ENCODE measurements around the gene ZNF394.
"Not testable (repeated sequence)": the region's sequence is repeated elsewhere in the genome, so short reads cannot be mapped to it uniquely, and the experiment has no call there.

ZNF394 gene

GRCh38 chr7:99505324-99505662 lies 5.2 kb upstream of the ZNF394 start:
- peak in 2 of 3 donors; percentile 14 to 41 for DNase-seq
- ChIA-PET CTCF (interaction anchor here (0.9 to 1.3 kb wide), 3 partner anchors 9 to 32 kb away, joined by 3 to 5 read pairs (median 4); partner anchors contain the start of gene ZNF789), POLR2A (interaction anchor here (0.6 to 1.1 kb wide), 3 partner anchors 40 to 174 kb away, joined by 3 to 4 read pairs (median 3); partner anchors contain the start of gene ATP5MF)
- Histone ChIP-seq H3K4me3 (ENCODE audit: control insufficient read depth in 1 of 7, extremely low read depth in 1 of 7, insufficient read depth in 4 of 7, low read depth in 2 of 7, low read length in 6 of 7) (peak overlapping the region; percentile 86 to 98 (median 92)), H3K9me3 (ENCODE audit: control extremely low read depth in 1 of 5, control insufficient read depth in 4 of 5, insufficient read depth in 2 of 5, low read depth in 1 of 5, low read length in 4 of 5) (no peaks in the 10 kb centered on the region), H3K4me1 (ENCODE audit: control extremely low read depth in 1 of 4, control insufficient read depth in 4 of 4, insufficient read depth in 4 of 4, low read length in 3 of 4) (peaks cover 6 to 28% (median 23%) of the 10 kb centered on the region in 4 experiments), H3K27ac (ENCODE audit: insufficient read depth in 1 of 2, low read depth in 1 of 2, low read length in 2 of 2, poor library complexity in 1 of 2, severe bottlenecking in 2 of 2) (peak overlapping the region; percentile 85 to 96), H3K36me3 (ENCODE audit: control insufficient read depth in 4 of 4, insufficient read depth in 4 of 4, low read length in 3 of 4) (no peaks in the 10 kb centered on the region), H3K27me3 (replicated peaks in 2 of 5; ENCODE audit: control insufficient read depth in 4 of 5, insufficient read depth in 5 of 5, low read length in 4 of 5) (no peaks in the 10 kb centered on the region)
- WGBS (ENCODE audit: insufficient coverage): 0% methylated on average over 8 of the region's 11 CpGs

GRCh38 chr7:99504603-99505323 lies 4.7 kb upstream of the ZNF394 start, which contains the start of gene ZKSCAN5:
Gene ZKSCAN5, plus strand, starts transcription at chr7:99504662. Its CDS starts 1,383 bp downstream, at chr7:99506045.
- Histone ChIP-seq H3K9me3 (ENCODE audit: control extremely low read depth in 1 of 5, control insufficient read depth in 4 of 5, insufficient read depth in 2 of 5, low read depth in 1 of 5, low read length in 4 of 5) (no peaks in the 10 kb centered on the region), H3K4me3 (ENCODE audit: control insufficient read depth in 1 of 7, extremely low read depth in 1 of 7, insufficient read depth in 4 of 7, low read depth in 2 of 7, low read length in 6 of 7) (peak within 1 kb of the TSS; percentile 86 to 98 (median 92)), H3K27ac (ENCODE audit: insufficient read depth in 1 of 2, low read depth in 1 of 2, low read length in 2 of 2, poor library complexity in 1 of 2, severe bottlenecking in 2 of 2) (peak within 1 kb of the TSS; percentile 85 to 96), H3K36me3 (ENCODE audit: control insufficient read depth in 4 of 4, insufficient read depth in 4 of 4, low read length in 3 of 4) (no peaks in the 10 kb centered on the region), H3K4me1 (ENCODE audit: control extremely low read depth in 1 of 4, control insufficient read depth in 4 of 4, insufficient read depth in 4 of 4, low read length in 3 of 4) (peaks cover 6 to 30% (median 24%) of the 10 kb centered on the region in 4 experiments), H3K27me3 (replicated peaks in 2 of 5; ENCODE audit: control insufficient read depth in 4 of 5, insufficient read depth in 5 of 5, low read length in 4 of 5) (no peaks in the 10 kb centered on the region)
- DNase-seq: peak; percentile 97 to 98 (median 98)
- ChIA-PET CTCF (interaction anchor here (0.8 to 1.3 kb wide), 5 partner anchors 9 to 414 kb away, joined by 3 to 5 read pairs (median 4); partner anchors contain the start of gene ZNF789), POLR2A (interaction anchor here (0.6 to 1.4 kb wide), 7 partner anchors 11 to 618 kb away, joined by 3 to 5 read pairs (median 3); partner anchors contain the start of genes ATP5MF and ZNF655)
- 0% methylated on average over 21 of the region's 53 CpGs for WGBS (ENCODE audit: insufficient coverage)

GRCh38 chr7:99504281-99504602 lies 4.2 kb upstream of the ZNF394 start:
- ChIA-PET POLR2A (interaction anchor here (0.6 to 1.4 kb wide), 4 partner anchors 11 to 617 kb away, joined by 3 to 5 read pairs (median 4); partner anchors contain the start of gene ZNF655), CTCF (interaction anchor here (0.8 to 1.2 kb wide), 4 partner anchors 10 to 414 kb away, joined by 3 to 4 read pairs (median 4); partner anchors contain the start of gene ZNF789)
- no peaks in the 10 kb centered on the region for H3K9me3 ChIP-seq (ENCODE audit: control extremely low read depth in 1 of 5, control insufficient read depth in 4 of 5, insufficient read depth in 2 of 5, low read depth in 1 of 5, low read length in 4 of 5)
- H3K27ac ChIP-seq (ENCODE audit: insufficient read depth in 1 of 2, low read depth in 1 of 2, low read length in 2 of 2, poor library complexity in 1 of 2, severe bottlenecking in 2 of 2): peak overlapping the region in 1 of 2 experiments; percentile 96
- H3K27me3 ChIP-seq (replicated peaks in 2 of 5; ENCODE audit: control insufficient read depth in 4 of 5, insufficient read depth in 5 of 5, low read length in 4 of 5): no peaks in the 10 kb centered on the region
- H3K36me3 ChIP-seq (ENCODE audit: control insufficient read depth in 4 of 4, insufficient read depth in 4 of 4, low read length in 3 of 4): no peaks in the 10 kb centered on the region
- 9% methylated on average over 17 of the region's 19 CpGs for WGBS (ENCODE audit: insufficient coverage)
- H3K4me3 ChIP-seq (ENCODE audit: control insufficient read depth in 1 of 7, extremely low read depth in 1 of 7, insufficient read depth in 4 of 7, low read depth in 2 of 7, low read length in 6 of 7): peak overlapping the region; percentile 86 to 98 (median 92)
- peaks cover 6 to 33% (median 25%) of the 10 kb centered on the region in 4 experiments for H3K4me1 ChIP-seq (ENCODE audit: control extremely low read depth in 1 of 4, control insufficient read depth in 4 of 4, insufficient read depth in 4 of 4, low read length in 3 of 4)
- no peak for DNase-seq

GRCh38 chr7:99501236-99501635 lies 1.2 kb upstream of the ZNF394 start:
- Histone ChIP-seq H3K4me3 (ENCODE audit: control insufficient read depth in 1 of 7, extremely low read depth in 1 of 7, insufficient read depth in 4 of 7, low read depth in 2 of 7, low read length in 6 of 7) (peak overlapping the region in 2 of 7 experiments; percentile 98 to 100), H3K4me1 (ENCODE audit: control extremely low read depth in 1 of 4, control insufficient read depth in 4 of 4, insufficient read depth in 4 of 4, low read length in 3 of 4) (peaks cover 18 to 41% (median 32%) of the 10 kb centered on the region in 4 experiments)
- CTCF ChIA-PET; H3K36me3 ChIP-seq (ENCODE audit: control insufficient read depth in 4 of 4, insufficient read depth in 4 of 4, low read length in 3 of 4); POLR2A ChIA-PET; H3K9me3 ChIP-seq (ENCODE audit: control extremely low read depth in 1 of 5, control insufficient read depth in 4 of 5, insufficient read depth in 2 of 5, low read depth in 1 of 5, low read length in 4 of 5); H3K27me3 ChIP-seq (replicated peaks in 2 of 5; ENCODE audit: control insufficient read depth in 4 of 5, insufficient read depth in 5 of 5, low read length in 4 of 5); H3K27ac ChIP-seq (ENCODE audit: insufficient read depth in 1 of 2, low read depth in 1 of 2, low read length in 2 of 2, poor library complexity in 1 of 2, severe bottlenecking in 2 of 2): not testable (repeated sequence)
- 97% methylated on average over 12 of the region's 12 CpGs for WGBS (ENCODE audit: insufficient coverage)
- DNase-seq: peak; percentile 39 to 74 (median 67)

GRCh38 chr7:99500637-99501009 lies 542 bp upstream of the ZNF394 start:
- DNase-seq: no peak
- peaks cover 0 to 4% (median 0%) of the 10 kb centered on the region in 5 experiments for H3K9me3 ChIP-seq (ENCODE audit: control extremely low read depth in 1 of 5, control insufficient read depth in 4 of 5, insufficient read depth in 2 of 5, low read depth in 1 of 5, low read length in 4 of 5)
- H3K27me3 ChIP-seq (replicated peaks in 2 of 5; ENCODE audit: control insufficient read depth in 4 of 5, insufficient read depth in 5 of 5, low read length in 4 of 5): no peaks in the 10 kb centered on the region
- POLR2A ChIA-PET: interaction anchor here (0.6 to 1.9 kb wide), 4 partner anchors 35 to 414 kb away, joined by 3 to 7 read pairs (median 6); partner anchors contain the start of genes ATP5MF, FAM200A and ZNF655
- H3K36me3 ChIP-seq (ENCODE audit: control insufficient read depth in 4 of 4, insufficient read depth in 4 of 4, low read length in 3 of 4): peaks cover 0 to 14% (median 8%) of the 10 kb centered on the region in 4 experiments
- peak overlapping the region; percentile 99 to 100 for H3K27ac ChIP-seq (ENCODE audit: insufficient read depth in 1 of 2, low read depth in 1 of 2, low read length in 2 of 2, poor library complexity in 1 of 2, severe bottlenecking in 2 of 2)
- peaks cover 14 to 35% (median 26%) of the 10 kb centered on the region in 4 experiments for H3K4me1 ChIP-seq (ENCODE audit: control extremely low read depth in 1 of 4, control insufficient read depth in 4 of 4, insufficient read depth in 4 of 4, low read length in 3 of 4)
- H3K4me3 ChIP-seq (ENCODE audit: control insufficient read depth in 1 of 7, extremely low read depth in 1 of 7, insufficient read depth in 4 of 7, low read depth in 2 of 7, low read length in 6 of 7): peak overlapping the region; percentile 86 to 100 (median 99)
- WGBS (ENCODE audit: insufficient coverage): 58% methylated on average over 10 of the region's 16 CpGs
- CTCF ChIA-PET: interaction anchor here (0.9 kb wide), 1 partner anchor 41 kb away, joined by 5 read pairs; no protein-coding TSS in a partner anchor

GRCh38 chr7:99499371-99499720 lies 735 bp downstream of the ZNF394 start:
- Histone ChIP-seq H3K27ac (ENCODE audit: insufficient read depth in 1 of 2, low read depth in 1 of 2, low read length in 2 of 2, poor library complexity in 1 of 2, severe bottlenecking in 2 of 2) (peak overlapping the region; percentile 99 to 100), H3K4me3 (ENCODE audit: control insufficient read depth in 1 of 7, extremely low read depth in 1 of 7, insufficient read depth in 4 of 7, low read depth in 2 of 7, low read length in 6 of 7) (peak overlapping the region; percentile 86 to 100 (median 99)), H3K27me3 (replicated peaks in 2 of 5; ENCODE audit: control insufficient read depth in 4 of 5, insufficient read depth in 5 of 5, low read length in 4 of 5) (no peaks in the 10 kb centered on the region), H3K4me1 (ENCODE audit: control extremely low read depth in 1 of 4, control insufficient read depth in 4 of 4, insufficient read depth in 4 of 4, low read length in 3 of 4) (peaks cover 12 to 30% (median 24%) of the 10 kb centered on the region in 4 experiments), H3K9me3 (ENCODE audit: control extremely low read depth in 1 of 5, control insufficient read depth in 4 of 5, insufficient read depth in 2 of 5, low read depth in 1 of 5, low read length in 4 of 5) (peaks cover 0 to 12% (median 6%) of the 10 kb centered on the region in 5 experiments), H3K36me3 (ENCODE audit: control insufficient read depth in 4 of 4, insufficient read depth in 4 of 4, low read length in 3 of 4) (peaks cover 2 to 26% (median 16%) of the 10 kb centered on the region in 4 experiments)
- ChIA-PET CTCF (no interaction called here), POLR2A (interaction anchor here (1.1 to 1.9 kb wide), 3 partner anchors 34 to 59 kb away, joined by 3 to 7 read pairs (median 7); partner anchors contain the start of genes ATP5MF, FAM200A and ZNF655)
- DNase-seq: peak; percentile 65 to 88 (median 76)
- 0% methylated on average over 8 of the region's 14 CpGs for WGBS (ENCODE audit: insufficient coverage)

Data from common myeloid progenitor, CD34-positive (primary cell).